Panc1 (cell line): ENCODE measurements around the gene ZNF91. TPM values are rescaled to one million over a fixed set of nuclear protein-coding genes. Genes with fewer than 3 reads are reported as not detected.
"Not testable (repeated sequence)": the region's sequence is repeated elsewhere in the genome, so short reads cannot be mapped to it uniquely, and the experiment has no call there.

ENCODE experiments used
- ATAC-seq: fragments of 200-7000 bp; cut with Tn5 transposase; 2 replicates; pipeline ENCODE4 v1.9.1; 2020; ENCODE audit warnings: mild to moderate bottlenecking, moderate library complexity
- BruUV-seq: library from RNA; stranded (reverse); fragments of 400-500 nt; replicated peaks from 2 replicates; lab custom pipeline; 2021; lab: Mats Ljungman, UMichigan
- CTCF ChIA-PET: fragments of 300-600 bp; sonication (Branson Sonifier 250); formaldehyde crosslinking; loops from one replicate; lab custom pipeline; 2022; ENCODE audit warnings: antibody characterized with exemption; lab: Charles Lee
- POLR2A ChIA-PET: fragments of 300-600 bp; sonication (Branson Sonifier 250); formaldehyde crosslinking; loops from one replicate; lab custom pipeline; 2022; ENCODE audit warnings: antibody characterized with exemption; lab: Charles Lee
- DNase-seq: peaks from one replicate; pipeline ENCODE4 v3.0.0-alpha.2; 2010; ENCODE audit warnings: low read depth, low spot score
- H3K27ac ChIP-seq: 2 replicates; pipeline ENCODE4 v1.5.1; 2011; ENCODE audit warnings: mild to moderate bottlenecking, low read length, inconsistent platforms
- H3K27me3 ChIP-seq: fragments of 200-500 bp; sonication (Bioruptor generic); 2 replicates; pipeline ENCODE4 v1.6.0; 2014; ENCODE audit warnings: low read length, inconsistent platforms; ENCODE audit not compliant: control insufficient read depth, insufficient read depth
- H3K36me3 ChIP-seq: fragments of 200-500 bp; sonication (Bioruptor generic); 2 replicates; pipeline ENCODE4 v1.5.1; 2014; ENCODE audit warnings: inconsistent platforms, mild to moderate bottlenecking, low read length, moderate library complexity; ENCODE audit not compliant: control insufficient read depth, insufficient read depth
- H3K4me1 ChIP-seq: 2 replicates; pipeline ENCODE4 v1.5.1; 2011; ENCODE audit warnings: inconsistent platforms, mild to moderate bottlenecking, low read length, moderate library complexity; ENCODE audit not compliant: control insufficient read depth, insufficient read depth
- H3K4me3 ChIP-seq, 2 experiments: 2 replicates each; pipeline ENCODE4 v1.5.1; 2011 to 2012; ENCODE audit warnings: low read depth in 2 of 2, low read length in 2 of 2, mild to moderate bottlenecking in 2 of 2, inconsistent platforms in 1 of 2, moderate library complexity in 1 of 2
- H3K9me3 ChIP-seq: fragments of 200-500 bp; sonication (Bioruptor generic); 2 replicates; pipeline ENCODE4 v1.5.1; 2014; ENCODE audit warnings: low read depth, mild to moderate bottlenecking, inconsistent platforms, low read length, moderate library complexity; ENCODE audit not compliant: control insufficient read depth, insufficient read depth
- CTCF ChIP-seq: fragments of 450-650 bp; IDR thresholded peaks from 2 replicates; pipeline ENCODE4 v1.5.1; 2017; ENCODE audit warnings: mild to moderate bottlenecking
- POLR2AphosphoS5 ChIP-seq: IDR thresholded peaks from 2 replicates; pipeline ENCODE4 v1.6.1; 2012; ENCODE audit warnings: mild to moderate bottlenecking, low read depth, low read length, moderate library complexity
- REST ChIP-seq, 2 experiments: IDR thresholded peaks; 2 replicates each; pipeline ENCODE4 v1.6.1; 2011 to 2012; ENCODE audit warnings: low read depth in 2 of 2, control low read depth in 1 of 2, low read length in 1 of 2, mild to moderate bottlenecking in 1 of 2, moderate library complexity in 1 of 2; ENCODE audit not compliant: insufficient read depth in 1 of 2
- SIN3A ChIP-seq: IDR thresholded peaks from 2 replicates; pipeline ENCODE4 v1.6.1; 2012; ENCODE audit warnings: low read depth, mild to moderate bottlenecking, low read length, moderate library complexity, borderline replicate concordance; ENCODE audit not compliant: insufficient read depth
- TCF7L2 ChIP-seq: IDR thresholded peaks from 2 replicates; pipeline ENCODE4 v1.6.1; 2011; ENCODE audit warnings: mild to moderate bottlenecking, low read depth, low read length, inconsistent platforms
- in situ Hi-C: cut with HindIII; loops from 2 replicates; pipeline ENCODE4 v1.10.0; 2016; ENCODE audit warnings: low sequenced_read_pairs, low pct_unique_long_range_greater_than_20kb
- intact Hi-C: fragments of 100-400 bp; cut with micrococcal nuclease; formaldehyde crosslinking; loops from one replicate; pipeline ENCODE4 v1.10.0; 2022; ENCODE audit not compliant: unreplicated experiment
- total RNA-seq: library from RNA; stranded (reverse); gene quantifications from one replicate; pipeline ENCODE4 v1.2.1, GENCODE V29; 2021; ENCODE audit not compliant: unreplicated experiment

The ZNF91 gene
- total RNA-seq, 1 experiment from 2014 or later, result 20.6 TPM

GRCh38 chr19:23328211-23328610 lies 67.1 kb downstream of the ZNF91 start:
- POLR2A ChIA-PET, result no interaction called here

GRCh38 chr19:23321953-23322549 lies 73.2 kb downstream of the ZNF91 start:
- no TSS peak for BruUV-seq
- no peaks in the 10 kb centered on the region for H3K9me3 ChIP-seq
- H3K27ac ChIP-seq, result no peak overlapping the region
- TF ChIP-seq TCF7L2, result no peak
- no peak for TF ChIP-seq SIN3A
- TF ChIP-seq CTCF, result no peak
- TF ChIP-seq POLR2AphosphoS5, result no peak
- no peak for TF ChIP-seq REST (IDR thresholded peaks at IDR 0.05; ENCODE audit: insufficient read depth in 1 of 2, low read depth in 2 of 2, low read length in 1 of 2)
- H3K27me3 ChIP-seq, result no peaks in the 10 kb centered on the region
- DNase-seq, result no peak
- intact Hi-C loops, result no loop called here
- H3K36me3 ChIP-seq, result no peaks in the 10 kb centered on the region
- H3K4me1 ChIP-seq, result no peaks in the 10 kb centered on the region
- ChIA-PET CTCF (no interaction called here), POLR2A (no interaction called here)
- in situ Hi-C loops, result no loop called here
- no peak overlapping the region for H3K4me3 ChIP-seq
- ATAC-seq, result peak; percentile 60

More at GRCh38 chr19:23328211-23328610, 67.1 kb downstream of the ZNF91 start:
- Histone ChIP-seq H3K27me3 (no peaks in the 10 kb centered on the region), H3K4me1 (no peaks in the 10 kb centered on the region), H3K36me3 (no peaks in the 10 kb centered on the region), H3K9me3 (peaks cover 7% of the 10 kb centered on the region; the same call in 1 of the 2 replicates), H3K27ac (no peak overlapping the region), H3K4me3 (no peak overlapping the region)
- ATAC-seq (no peak), DNase-seq (no peak)
- CTCF ChIA-PET, result no interaction called here
- in situ Hi-C loops, result no loop called here
- TF ChIP-seq REST (IDR thresholded peaks at IDR 0.05; ENCODE audit: insufficient read depth in 1 of 2, low read depth in 2 of 2, low read length in 1 of 2), result no peak
- TF ChIP-seq POLR2AphosphoS5, result no peak
- TF ChIP-seq TCF7L2, result no peak
- no peak for TF ChIP-seq CTCF
- no peak for TF ChIP-seq SIN3A
- intact Hi-C loops, result no loop called here
- BruUV-seq, result no TSS peak

- BruUV-seq, in situ Hi-C loops, H3K4me1 ChIP-seq, CTCF ChIA-PET, DNase-seq, intact Hi-C loops, H3K9me3 ChIP-seq, ATAC-seq, H3K36me3 ChIP-seq, POLR2A ChIA-PET, H3K27ac ChIP-seq, H3K4me3 ChIP-seq, H3K27me3 ChIP-seq: not testable (repeated sequence)
Measured at GRCh38 chr19:23321403-23321802, 73.9 kb downstream of the ZNF91 start.

- H3K27ac ChIP-seq, intact Hi-C loops, H3K4me1 ChIP-seq, CTCF ChIA-PET, H3K4me3 ChIP-seq, BruUV-seq, ATAC-seq, DNase-seq, in situ Hi-C loops, H3K9me3 ChIP-seq, H3K36me3 ChIP-seq, H3K27me3 ChIP-seq, POLR2A ChIA-PET: not testable (repeated sequence)
Measured at GRCh38 chr19:23319571-23319970, 75.7 kb downstream of the ZNF91 start.
